Measurements from ENCODE around the gene ZNF521.

ZNF521 gene

GRCh38 chr18:25164848-25165811 lies 186.8 kb downstream of the ZNF521 start:
- DNase-seq: no peak

- DNase-seq: no peak
Measured at GRCh38 chr18:25164211-25164847, 187.6 kb downstream of the ZNF521 start.

GRCh38 chr18:25153426-25153825 lies 198.5 kb downstream of the ZNF521 start:
- DNase-seq: no peak

- no peak for DNase-seq
Measured at GRCh38 chr18:25147877-25148488, 204.0 kb downstream of the ZNF521 start.

- no peak for DNase-seq
Measured at GRCh38 chr18:25146512-25146910, 205.5 kb downstream of the ZNF521 start.

- no peak for DNase-seq
Measured at GRCh38 chr18:25145731-25146511, 206.0 kb downstream of the ZNF521 start.

- DNase-seq: no peak
Measured at GRCh38 chr18:25144820-25145219, 207.1 kb downstream of the ZNF521 start.

- DNase-seq: no peak
Measured at GRCh38 chr18:25141886-25142285, 210.1 kb downstream of the ZNF521 start.

GRCh38 chr18:25141399-25141798 lies 210.6 kb downstream of the ZNF521 start:
- DNase-seq: no peak

GRCh38 chr18:25140962-25141308 lies 211.0 kb downstream of the ZNF521 start:
- DNase-seq: no peak

GRCh38 chr18:25140124-25140961 lies 211.6 kb downstream of the ZNF521 start:
- DNase-seq: no peak

- DNase-seq: no peak
Measured at GRCh38 chr18:25137197-25137472, 214.8 kb downstream of the ZNF521 start.

- DNase-seq: no peak
Measured at GRCh38 chr18:25136416-25137196, 215.4 kb downstream of the ZNF521 start.

GRCh38 chr18:25134861-25135260 lies 217.1 kb downstream of the ZNF521 start:
- DNase-seq: no peak

GRCh38 chr18:25133879-25134278 lies 218.1 kb downstream of the ZNF521 start:
- DNase-seq: no peak

- DNase-seq: no peak
Measured at GRCh38 chr18:25132786-25133496, 219.0 kb downstream of the ZNF521 start.

- DNase-seq: no peak
Measured at GRCh38 chr18:25126751-25127150, 225.2 kb downstream of the ZNF521 start.

GRCh38 chr18:25125680-25126079 lies 226.3 kb downstream of the ZNF521 start:
- DNase-seq: no peak

- DNase-seq: no peak
Measured at GRCh38 chr18:25123438-25124232, 228.3 kb downstream of the ZNF521 start.

- DNase-seq: no peak
Measured at GRCh38 chr18:25121442-25121841, 230.5 kb downstream of the ZNF521 start.

All from stimulated activated CD8-positive, alpha-beta memory T cell treated with anti-CD3 and anti-CD28 coated beads, Interleukin-4, amount 100 ng/mL, for 48 hours (primary cell).